Parathyroid adenoma (tissue), 2 donors: Measurements from ENCODE around the gene CAPRIN2.
A peak's percentile ranks its signal among the peaks of the same experiment; 100 is the strongest.

Source experiments
- H2AFZ ChIP-seq: fragments of 300-600 bp; sonication (generic); one replicate; pipeline ENCODE4 v1.7.0; 2017; ENCODE audit warnings: antibody characterized with exemption, mild to moderate bottlenecking
- H3K27ac ChIP-seq: fragments of 300-600 bp; sonication (generic); one replicate; pipeline ENCODE4 v1.7.0; 2017
- H3K27me3 ChIP-seq: fragments of 300-600 bp; sonication (generic); one replicate; pipeline ENCODE4 v1.7.0; 2017; ENCODE audit warnings: low read length; ENCODE audit not compliant: control insufficient read depth, insufficient read depth
- H3K36me3 ChIP-seq: fragments of 300-600 bp; sonication (generic); one replicate; pipeline ENCODE4 v1.7.0; 2017; ENCODE audit warnings: low read length; ENCODE audit not compliant: control insufficient read depth, insufficient read depth
- H3K4me1 ChIP-seq: fragments of 300-600 bp; sonication (generic); one replicate; pipeline ENCODE4 v1.7.0; 2017; ENCODE audit warnings: control low read depth
- H3K4me2 ChIP-seq: fragments of 300-600 bp; sonication (generic); one replicate; pipeline ENCODE4 v1.7.0; 2017; ENCODE audit warnings: low read length
- H3K4me3 ChIP-seq: fragments of 300-600 bp; sonication (generic); one replicate; pipeline ENCODE4 v1.7.0; 2017; ENCODE audit warnings: low read depth, low read length
- H3K79me2 ChIP-seq: fragments of 300-600 bp; sonication (generic); one replicate; pipeline ENCODE4 v1.7.0; 2017; ENCODE audit warnings: control low read depth
- H3K9ac ChIP-seq: fragments of 300-600 bp; sonication (generic); one replicate; pipeline ENCODE4 v1.7.0; 2017; ENCODE audit warnings: mild to moderate bottlenecking
- H3K9me3 ChIP-seq: fragments of 300-600 bp; sonication (generic); one replicate; pipeline ENCODE4 v1.7.0; 2017; ENCODE audit warnings: low read length; ENCODE audit not compliant: control insufficient read depth
- TF ChIP-seq, protein P1 (sequence below): fragments of 300-600 bp; sonication (generic); IDR thresholded peaks from one replicate; pipeline ENCODE4 v1.7.0; 2017; ENCODE audit warnings: antibody characterized with exemption, mild to moderate bottlenecking
- donor health status: primary hyperparathyroidism.

The CAPRIN2 gene

DNA sequence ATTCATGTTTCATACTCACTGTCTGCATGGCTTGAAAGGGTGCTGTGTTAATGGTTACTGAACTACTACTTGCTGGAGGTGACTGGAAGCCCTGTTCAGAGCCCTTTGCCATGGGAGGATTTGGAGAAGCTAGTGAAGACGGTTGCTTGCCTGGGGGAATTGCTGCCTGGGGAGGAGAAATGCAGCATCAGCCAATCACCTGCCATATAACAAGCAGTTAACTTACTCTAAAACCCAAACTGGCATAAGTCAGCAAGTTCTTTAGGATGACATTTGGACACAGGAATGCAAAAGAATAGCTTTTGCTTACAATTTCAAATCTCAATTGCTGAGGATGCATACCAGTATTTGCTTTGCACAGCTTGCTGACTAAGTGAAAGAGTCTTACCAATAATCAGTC lies 35.7 kb downstream of the CAPRIN2 start:
- Histone ChIP-seq H3K4me3 (peak overlapping the region; percentile 68), H3K9ac (no peak overlapping the region), H3K79me2 (no peaks in the 10 kb centered on the region), H2AFZ (peak overlapping the region; percentile 14), H3K4me1 (peaks cover 6% of the 10 kb centered on the region), H3K9me3 (no peaks in the 10 kb centered on the region), H3K36me3 (no peaks in the 10 kb centered on the region), H3K4me2 (peak overlapping the region; percentile 78), H3K27ac (peak overlapping the region; percentile 75), H3K27me3 (no peaks in the 10 kb centered on the region)
- TF ChIP-seq, protein P1, sequence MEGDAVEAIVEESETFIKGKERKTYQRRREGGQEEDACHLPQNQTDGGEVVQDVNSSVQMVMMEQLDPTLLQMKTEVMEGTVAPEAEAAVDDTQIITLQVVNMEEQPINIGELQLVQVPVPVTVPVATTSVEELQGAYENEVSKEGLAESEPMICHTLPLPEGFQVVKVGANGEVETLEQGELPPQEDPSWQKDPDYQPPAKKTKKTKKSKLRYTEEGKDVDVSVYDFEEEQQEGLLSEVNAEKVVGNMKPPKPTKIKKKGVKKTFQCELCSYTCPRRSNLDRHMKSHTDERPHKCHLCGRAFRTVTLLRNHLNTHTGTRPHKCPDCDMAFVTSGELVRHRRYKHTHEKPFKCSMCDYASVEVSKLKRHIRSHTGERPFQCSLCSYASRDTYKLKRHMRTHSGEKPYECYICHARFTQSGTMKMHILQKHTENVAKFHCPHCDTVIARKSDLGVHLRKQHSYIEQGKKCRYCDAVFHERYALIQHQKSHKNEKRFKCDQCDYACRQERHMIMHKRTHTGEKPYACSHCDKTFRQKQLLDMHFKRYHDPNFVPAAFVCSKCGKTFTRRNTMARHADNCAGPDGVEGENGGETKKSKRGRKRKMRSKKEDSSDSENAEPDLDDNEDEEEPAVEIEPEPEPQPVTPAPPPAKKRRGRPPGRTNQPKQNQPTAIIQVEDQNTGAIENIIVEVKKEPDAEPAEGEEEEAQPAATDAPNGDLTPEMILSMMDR: no peak

DNA sequence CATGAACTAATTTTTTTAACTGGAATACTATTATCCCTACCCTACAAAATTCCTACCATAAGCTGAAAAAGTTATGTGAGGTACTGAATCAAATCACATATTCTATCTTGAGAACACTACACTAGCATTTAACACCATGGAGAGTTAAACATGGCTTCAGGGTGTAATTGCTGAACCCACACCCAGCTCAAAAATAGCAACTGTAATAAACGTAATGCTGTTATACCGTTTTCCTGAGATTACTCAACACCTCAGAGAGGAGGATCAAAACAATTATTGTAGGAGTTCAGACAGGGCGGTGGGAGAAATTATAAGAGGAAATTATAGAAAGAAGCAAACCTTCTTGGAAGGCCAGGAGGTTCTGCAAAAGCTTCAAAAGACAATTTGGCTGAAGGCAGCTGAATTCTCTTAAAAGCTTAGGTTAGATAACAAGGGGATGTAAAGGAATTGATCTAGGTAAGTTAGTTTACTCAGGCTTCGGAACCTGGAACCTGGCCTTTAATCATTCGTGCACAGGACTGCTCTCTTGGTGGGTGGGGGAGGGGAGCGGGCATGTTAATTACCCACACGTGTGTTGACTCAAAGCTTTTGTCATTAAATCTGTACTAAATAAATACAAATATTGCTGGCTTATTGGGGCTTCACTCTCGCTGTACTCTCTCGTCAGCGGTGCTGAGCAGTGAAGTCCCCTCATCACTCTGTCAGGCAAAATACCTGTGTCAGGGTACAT lies 47.0 kb downstream of the CAPRIN2 start:
- Histone ChIP-seq H3K27ac (no peak overlapping the region), H3K9ac (no peak overlapping the region), H3K36me3 (no peaks in the 10 kb centered on the region), H2AFZ (no peak overlapping the region), H3K9me3 (no peaks in the 10 kb centered on the region), H3K27me3 (no peaks in the 10 kb centered on the region), H3K4me1 (no peaks in the 10 kb centered on the region), H3K4me2 (no peak overlapping the region), H3K4me3 (no peak overlapping the region), H3K79me2 (no peaks in the 10 kb centered on the region)
- TF ChIP-seq, protein P1: no peak

DNA sequence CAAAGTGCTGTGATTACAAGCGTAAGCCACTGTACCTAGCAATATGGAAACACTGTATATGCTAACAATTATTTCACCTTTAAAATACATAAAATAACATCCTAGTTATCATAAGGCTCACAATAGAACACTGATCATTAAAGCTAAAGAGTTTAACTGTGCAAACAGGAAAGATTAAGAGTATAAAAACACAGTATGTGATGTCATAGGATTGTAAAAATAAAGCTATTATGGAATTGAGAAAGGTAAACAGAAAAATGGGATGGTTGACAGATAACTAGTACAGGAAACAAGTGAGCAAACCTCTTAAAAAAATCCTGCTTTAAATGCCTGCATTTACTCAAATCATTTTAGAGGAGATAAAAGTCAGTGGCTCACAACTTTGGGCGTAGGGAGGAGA lies 48.3 kb downstream of the CAPRIN2 start:
- H3K4me3 ChIP-seq: no peak overlapping the region
- no peak overlapping the region for H2AFZ ChIP-seq
- no peaks in the 10 kb centered on the region for H3K36me3 ChIP-seq
- no peak overlapping the region for H3K9ac ChIP-seq
- H3K4me1 ChIP-seq: no peaks in the 10 kb centered on the region
- H3K9me3 ChIP-seq: no peaks in the 10 kb centered on the region
- no peak overlapping the region for H3K27ac ChIP-seq
- H3K27me3 ChIP-seq: no peaks in the 10 kb centered on the region
- H3K79me2 ChIP-seq: no peaks in the 10 kb centered on the region
- TF ChIP-seq, protein P1: no peak
- H3K4me2 ChIP-seq: no peak overlapping the region

DNA sequence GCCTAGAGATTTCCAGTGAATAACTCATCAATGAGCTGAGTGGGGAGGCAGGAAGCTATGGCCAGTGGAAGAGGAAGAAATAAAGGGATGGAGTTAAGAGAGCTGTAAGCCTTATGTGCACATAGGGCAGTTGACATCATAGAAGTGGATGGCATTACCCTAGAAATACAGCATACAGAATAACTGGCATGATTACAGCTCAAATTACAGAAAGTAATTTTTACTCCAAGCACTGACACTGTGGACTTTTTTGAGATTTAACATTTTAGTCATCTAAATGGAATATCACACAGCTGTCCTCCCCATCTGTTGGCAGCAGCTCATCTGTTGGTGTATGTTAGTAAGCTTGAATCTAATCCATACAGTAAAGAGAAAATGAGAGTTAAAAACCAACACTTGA lies 53.7 kb downstream of the CAPRIN2 start:
- H3K79me2 ChIP-seq: no peaks in the 10 kb centered on the region
- no peak overlapping the region for H3K27ac ChIP-seq
- H3K4me1 ChIP-seq: peaks cover 6% of the 10 kb centered on the region
- no peaks in the 10 kb centered on the region for H3K9me3 ChIP-seq
- H3K36me3 ChIP-seq: no peaks in the 10 kb centered on the region
- H2AFZ ChIP-seq: no peak overlapping the region
- H3K27me3 ChIP-seq: no peaks in the 10 kb centered on the region
- no peak overlapping the region for H3K4me3 ChIP-seq
- H3K4me2 ChIP-seq: no peak overlapping the region
- TF ChIP-seq, protein P1: no peak
- no peak overlapping the region for H3K9ac ChIP-seq
